Skeletal muscle cell (primary cell): Measurements from ENCODE around the gene MTCL1.

ENCODE experiments used
- DNase-seq: peaks from one replicate; pipeline ENCODE4 v3.0.0-alpha.2; 2010; ENCODE audit warnings: low read depth
- H3K4me3 ChIP-seq: 2 replicates; pipeline ENCODE4 v1.5.1; 2011; ENCODE audit warnings: low read depth, mild to moderate bottlenecking, control low read depth, low read length, moderate library complexity

Gene MTCL1

DNA sequence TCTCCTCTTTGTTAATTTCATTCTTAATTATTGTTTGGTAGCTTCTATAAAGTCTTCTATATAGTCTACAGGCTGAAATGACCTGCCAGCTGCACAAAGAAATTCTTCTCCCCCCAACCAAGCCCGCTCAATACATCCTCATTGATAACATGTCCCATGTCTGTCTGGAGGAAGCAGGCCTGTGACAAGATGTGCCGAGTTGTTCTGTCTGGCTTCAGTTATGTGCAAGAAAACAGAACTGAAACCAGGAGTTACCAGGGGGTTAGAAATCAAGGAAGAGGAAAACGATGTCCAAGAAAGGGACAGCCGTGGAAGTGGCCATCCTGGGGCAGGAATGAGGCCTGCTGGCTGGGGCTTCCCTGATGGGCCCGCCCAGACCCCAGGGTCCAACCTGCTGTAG lies 57.6 kb downstream of the MTCL1 start:
- no peak overlapping the region for H3K4me3 ChIP-seq
- no peak for DNase-seq

DNA sequence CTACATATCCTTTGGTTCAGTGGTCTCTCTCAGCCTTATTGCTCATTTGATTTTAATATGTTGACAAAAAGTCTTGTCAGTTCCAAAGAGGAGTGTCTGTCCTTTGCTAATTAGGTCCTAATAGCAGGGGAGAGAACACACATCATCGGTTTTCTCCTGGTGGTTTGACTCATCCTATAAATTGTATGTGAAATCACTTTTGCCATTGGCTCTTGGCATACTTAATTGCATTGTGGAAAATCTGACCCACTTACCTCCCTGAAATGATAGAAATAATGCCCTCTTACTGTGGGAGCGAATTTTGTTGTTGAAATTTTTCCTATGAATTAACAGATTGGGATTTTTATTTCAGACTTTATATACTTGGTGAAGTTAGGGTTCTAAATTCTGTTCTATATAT lies 58.3 kb downstream of the MTCL1 start:
- no peak overlapping the region for H3K4me3 ChIP-seq
- no peak for DNase-seq

DNA sequence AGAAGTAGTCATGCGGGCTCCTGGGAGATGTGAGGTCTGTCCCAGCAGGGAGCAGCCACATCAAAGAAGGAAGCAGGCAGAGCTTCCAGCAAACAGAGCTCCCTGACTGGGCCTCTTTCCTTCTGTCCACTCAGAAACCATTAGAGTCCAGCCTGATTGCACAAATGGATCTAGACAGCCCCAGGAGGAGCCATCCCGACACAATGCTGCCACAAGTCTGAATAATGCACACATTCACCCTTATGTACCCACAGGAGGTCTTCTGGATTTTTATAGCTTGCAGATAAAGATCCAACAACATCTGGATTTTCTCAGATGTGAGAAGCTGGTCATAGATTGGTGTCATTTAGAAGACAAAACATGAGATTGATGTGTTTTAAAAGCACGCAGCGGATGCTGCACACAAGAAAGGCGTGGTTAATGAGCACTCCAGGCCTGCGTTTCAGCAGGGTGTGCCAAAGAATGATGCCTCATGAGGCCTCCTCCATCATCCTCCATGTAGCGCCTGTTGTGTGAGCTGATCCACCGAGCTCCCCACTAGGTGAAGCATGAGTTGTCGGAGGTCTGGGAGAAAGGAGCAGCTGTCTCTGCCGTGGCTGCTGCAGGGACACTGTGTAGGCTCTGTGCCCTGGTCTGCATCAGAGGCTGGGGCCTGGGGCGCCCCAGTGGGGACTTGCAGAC lies 60.6 kb downstream of the MTCL1 start:
- H3K4me3 ChIP-seq = no peak overlapping the region
- no peak for DNase-seq

DNA sequence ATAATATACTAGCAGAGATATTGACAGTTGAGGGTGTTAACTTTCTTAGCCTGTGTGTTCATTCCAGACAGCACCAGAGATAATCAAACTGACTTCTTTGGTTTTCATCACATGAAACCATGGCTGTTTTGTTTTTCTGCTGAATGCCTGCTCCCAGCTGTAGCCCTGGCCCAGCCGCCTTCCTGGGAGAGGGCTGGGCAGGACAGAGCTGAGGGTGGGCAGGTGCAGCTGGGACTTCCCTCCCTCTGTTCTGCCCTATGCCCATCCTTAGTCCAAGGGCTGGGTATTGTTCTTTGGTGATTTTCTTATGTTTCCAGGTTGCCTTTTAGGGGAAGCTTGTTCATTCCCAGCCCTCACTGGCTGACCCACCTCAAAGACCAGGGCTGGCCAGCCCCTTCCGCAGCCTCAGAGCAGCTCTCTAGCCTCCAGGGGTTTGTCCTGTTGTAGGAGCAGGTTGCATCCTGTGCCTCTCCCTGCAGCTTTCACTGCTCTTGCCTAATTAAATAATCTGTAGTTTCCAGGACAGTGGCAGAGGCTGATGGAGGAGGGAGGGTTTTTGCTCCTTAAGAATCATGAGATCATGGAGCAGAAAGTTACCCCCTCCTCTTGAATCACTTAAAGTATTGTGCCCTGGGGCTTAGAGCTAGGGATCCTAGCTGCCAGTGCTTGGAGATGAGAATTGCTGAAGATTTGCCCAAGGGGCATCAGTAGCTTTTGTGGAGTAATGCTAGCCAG lies 61.4 kb downstream of the MTCL1 start:
- no peak for DNase-seq
- H3K4me3 ChIP-seq = no peak overlapping the region

DNA sequence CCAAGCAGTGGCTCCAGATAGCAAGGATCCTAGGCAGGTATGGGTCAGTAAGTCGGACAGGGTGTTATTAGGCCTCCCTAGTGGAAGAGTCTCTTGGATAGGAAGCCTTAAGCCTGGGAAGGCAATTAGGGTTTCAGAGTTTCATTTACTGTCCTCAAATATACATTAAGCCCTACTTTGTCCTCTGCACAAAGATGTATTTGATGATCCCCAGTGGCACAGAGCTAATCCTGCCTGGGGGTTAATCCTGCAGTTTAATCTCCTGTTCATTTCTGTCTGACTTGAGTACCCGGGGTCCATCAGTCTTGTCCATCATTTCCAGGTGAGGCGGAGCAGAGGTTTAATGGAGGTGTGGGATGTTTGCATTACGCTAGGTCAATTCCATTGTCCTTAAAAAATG lies 62.0 kb downstream of the MTCL1 start:
- no peak for DNase-seq

DNA sequence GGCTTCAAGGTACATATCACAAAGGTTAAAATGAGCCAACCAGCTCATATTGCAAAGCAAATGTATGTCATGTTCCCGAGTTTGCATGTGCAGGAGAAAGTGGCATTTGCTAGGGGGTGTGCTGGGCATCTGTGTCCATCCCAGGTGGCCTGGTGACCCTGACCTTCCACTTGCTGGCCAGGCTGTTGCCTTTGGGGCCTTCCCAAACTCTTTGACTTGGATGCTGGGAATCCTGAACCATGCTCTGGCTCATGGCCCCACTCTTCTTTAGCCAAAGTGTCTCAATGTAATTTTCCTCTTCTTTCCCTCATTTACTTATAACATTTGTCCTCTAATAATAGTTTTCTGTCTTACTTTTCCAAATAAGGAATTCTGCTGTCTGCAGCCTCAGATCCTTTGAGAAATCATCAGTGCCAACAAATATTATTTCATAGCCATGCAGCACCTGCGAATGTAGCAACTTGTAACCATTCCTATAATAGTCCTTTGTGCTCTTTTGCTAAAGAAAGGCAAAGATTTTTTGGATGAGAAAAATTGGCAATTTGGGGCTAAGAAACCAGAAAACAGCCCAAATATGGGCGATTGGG lies 64.2 kb downstream of the MTCL1 start:
- H3K4me3 ChIP-seq = no peak overlapping the region
- DNase-seq = no peak

More for the DNA sequence above, 62.0 kb downstream of the MTCL1 start:
- H3K4me3 ChIP-seq = no peak overlapping the region

DNA sequence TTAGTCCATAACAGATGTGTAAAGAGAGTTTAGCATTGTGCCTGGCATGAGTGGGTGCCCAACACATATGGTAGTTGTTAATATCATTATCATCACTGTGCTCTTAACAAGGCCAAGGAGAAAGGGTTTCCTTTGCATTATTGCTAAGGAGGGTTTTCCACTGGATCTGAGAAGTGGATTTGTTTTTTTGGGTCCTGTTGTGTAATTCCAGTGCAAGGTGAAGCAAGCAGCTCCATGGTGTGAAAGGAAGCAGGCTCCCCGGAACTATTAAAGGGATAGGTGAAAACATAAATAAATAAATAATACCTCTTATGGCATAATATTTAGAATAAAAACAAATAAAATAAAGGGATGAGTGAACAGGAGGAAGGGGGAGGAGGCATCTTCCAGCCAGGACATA lies 65.3 kb downstream of the MTCL1 start:
- H3K4me3 ChIP-seq = no peak overlapping the region
- DNase-seq = no peak

DNA sequence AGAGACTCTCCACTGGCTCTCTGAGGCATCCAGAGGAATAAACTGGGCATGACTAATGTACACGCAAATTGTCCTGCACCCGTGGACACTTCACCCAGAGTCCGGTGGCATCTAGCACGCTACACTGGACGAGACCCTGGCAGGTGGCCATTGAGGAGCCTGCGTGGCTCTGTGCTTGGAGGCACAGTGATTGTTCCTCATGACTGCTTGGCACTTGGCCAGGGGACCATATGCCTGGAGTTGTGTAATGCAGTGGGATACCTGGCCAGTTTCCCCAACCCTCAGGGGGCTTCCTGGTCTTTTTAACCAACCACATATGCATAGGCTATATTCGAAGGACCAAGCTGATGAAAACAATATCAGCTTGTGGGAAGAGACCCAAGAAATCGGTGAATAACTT lies 66.6 kb downstream of the MTCL1 start:
- DNase-seq = no peak
- no peak overlapping the region for H3K4me3 ChIP-seq

DNA sequence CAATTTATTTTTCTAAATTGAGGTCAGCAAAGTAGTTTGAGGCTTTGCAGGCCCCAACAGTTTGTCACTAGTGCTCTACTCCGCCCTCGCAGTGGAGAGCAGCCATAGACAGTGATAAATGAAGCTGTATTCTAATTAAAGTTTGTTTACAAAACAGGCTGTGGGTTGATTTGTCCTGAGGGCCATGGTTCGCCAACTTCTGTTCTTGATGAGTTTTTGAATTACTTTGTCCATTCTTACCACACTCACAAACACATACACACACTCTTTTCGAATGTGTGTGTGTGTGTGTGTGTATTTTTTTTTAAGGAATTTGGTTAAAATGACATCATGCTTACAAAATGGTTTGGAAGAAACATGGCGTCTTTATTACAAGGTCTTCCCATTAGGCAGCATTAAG lies 68.6 kb downstream of the MTCL1 start:
- DNase-seq = no peak
- H3K4me3 ChIP-seq = no peak overlapping the region

DNA sequence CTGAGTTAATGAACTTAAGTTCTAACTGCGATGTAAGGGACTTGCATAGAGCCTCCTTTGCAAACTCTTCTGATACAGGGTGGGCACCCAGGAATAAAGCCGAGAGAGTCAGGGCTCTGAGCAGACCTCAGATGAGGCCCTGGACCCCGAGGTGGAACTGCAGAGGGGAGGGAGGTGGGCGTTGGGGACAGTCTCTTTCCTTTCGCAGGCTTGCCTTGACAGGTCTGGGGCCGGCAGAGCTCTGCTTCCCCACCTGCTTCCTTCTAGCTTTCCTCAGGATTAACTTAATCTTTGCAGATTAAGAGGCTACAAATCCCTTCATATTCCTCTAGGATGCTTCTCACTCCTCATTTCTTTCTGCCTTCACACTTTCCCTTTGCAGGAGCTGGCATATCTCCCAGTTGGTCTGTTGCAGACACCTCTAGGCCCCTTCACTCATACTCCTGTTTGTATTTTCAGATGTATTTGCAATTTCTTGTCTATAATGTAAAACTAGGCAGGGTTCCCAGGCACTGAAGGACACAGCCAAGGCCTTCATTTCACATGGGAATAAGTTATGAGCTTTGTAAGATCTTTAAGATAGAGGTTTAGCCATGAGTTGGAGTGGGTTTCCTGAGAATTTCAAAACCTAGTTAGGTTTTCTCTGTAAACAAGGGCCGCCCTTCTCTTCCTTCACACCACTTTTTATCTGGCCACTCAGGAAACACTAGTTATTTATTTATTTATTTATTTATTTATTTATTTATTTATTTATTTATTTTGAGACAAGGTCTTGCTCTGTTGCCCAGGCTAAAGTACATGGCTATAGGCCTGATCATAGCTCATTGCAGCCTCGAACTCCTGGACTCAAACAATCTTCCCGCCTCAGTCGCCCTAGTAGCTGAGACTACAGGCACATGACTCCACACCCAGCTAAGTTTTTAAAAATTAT lies 70.9 kb downstream of the MTCL1 start:
- DNase-seq = no peak
- no peak overlapping the region for H3K4me3 ChIP-seq

DNA sequence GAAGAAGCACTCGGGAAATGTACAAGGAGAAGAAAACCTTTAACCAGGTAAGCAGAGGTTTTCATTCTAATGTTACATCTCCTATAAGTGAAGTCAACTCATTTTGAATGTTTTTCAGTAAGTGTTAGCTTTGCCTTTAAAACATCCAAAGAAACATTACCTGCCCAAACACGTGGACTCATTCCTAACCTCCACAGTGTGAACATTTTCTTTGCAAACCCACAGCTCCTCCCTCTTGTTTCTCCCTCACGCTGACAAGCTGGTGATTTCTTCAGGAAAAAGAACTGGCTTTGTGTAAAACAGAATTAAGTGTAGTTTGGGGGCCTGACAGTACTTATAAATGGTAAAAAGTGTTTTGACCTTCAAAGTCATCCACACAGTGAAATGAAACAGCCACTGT lies 72.5 kb downstream of the MTCL1 start:
- DNase-seq = no peak
- no peak overlapping the region for H3K4me3 ChIP-seq

DNA sequence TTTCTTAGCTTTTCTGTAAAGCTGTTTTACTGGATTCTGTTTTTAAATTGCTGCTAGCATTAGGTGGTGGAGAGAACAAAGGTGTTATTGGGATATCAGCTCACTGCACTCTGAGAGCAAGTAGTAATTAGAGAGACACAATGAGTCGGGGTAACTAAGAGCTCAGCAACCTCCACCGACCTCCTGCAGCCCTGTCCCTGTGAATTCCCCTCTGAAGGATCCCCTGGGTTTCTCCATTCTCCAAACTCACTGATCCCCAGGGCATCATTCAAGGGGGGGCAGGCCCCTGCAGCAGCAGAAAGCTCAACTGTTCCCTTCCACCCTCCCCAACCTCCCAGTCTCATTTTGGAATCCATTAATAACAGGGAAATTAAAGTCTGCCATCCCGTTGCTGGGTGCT lies 73.0 kb downstream of the MTCL1 start:
- DNase-seq = no peak
- no peak overlapping the region for H3K4me3 ChIP-seq

DNA sequence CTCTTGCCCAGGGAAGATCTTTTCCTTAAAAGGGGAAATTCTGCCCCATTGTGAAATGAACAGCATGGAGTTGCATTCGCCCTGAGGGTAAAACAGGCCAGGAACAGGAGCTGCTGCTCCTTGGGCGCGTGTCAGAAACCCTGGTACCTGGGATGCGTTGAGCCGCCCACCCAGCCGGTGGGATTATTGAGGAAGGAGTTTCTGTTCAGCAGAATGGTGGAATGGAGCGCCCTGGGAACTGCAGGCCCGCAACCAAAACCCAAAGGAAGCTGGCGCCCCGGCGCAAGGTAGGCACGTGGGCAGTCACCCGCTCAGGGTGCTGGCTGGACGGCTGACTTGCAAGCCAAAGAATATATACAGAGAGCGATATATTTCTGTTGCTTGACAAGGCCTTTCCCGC lies 73.5 kb downstream of the MTCL1 start:
- no peak overlapping the region for H3K4me3 ChIP-seq
- DNase-seq = no peak

DNA sequence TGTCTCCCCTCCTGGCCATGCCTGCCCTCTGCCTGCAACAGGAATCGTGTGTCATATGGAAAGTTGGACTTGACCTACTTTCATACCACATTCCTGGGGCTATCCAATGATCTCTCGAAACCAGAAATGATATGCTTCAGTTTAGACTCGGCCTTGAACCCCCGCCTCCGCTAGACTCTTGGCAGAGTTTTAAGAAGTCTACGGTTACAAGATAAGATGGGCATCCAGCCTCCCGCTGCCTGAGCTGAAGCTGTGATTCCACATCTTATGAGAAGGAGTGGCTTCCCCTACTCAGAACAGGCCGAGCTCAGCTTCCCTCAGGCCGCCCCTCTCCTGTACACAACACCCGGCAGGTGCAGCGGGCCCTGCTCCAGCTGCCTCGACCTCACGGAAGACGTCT lies 73.9 kb downstream of the MTCL1 start:
- no peak overlapping the region for H3K4me3 ChIP-seq
- no peak for DNase-seq

DNA sequence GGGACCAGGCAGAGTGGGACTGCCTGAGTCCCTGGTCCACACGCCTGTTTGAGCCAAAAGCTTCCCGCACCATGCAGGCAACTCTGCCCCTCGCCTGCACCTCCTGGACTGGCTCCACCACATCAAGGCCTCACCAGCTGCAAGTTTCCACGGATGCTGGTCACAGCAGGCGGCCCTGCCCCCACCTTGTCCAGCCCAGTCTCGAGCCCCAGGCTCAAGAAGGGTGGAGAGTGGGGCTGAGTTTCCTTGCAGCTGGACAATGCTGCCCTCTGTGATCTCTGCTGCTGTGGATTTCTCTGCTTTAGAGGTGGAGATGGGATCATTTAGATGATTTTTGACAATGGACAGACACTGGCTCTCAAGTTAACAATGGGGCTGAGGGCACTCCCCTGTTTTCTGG lies 74.9 kb downstream of the MTCL1 start:
- no peak overlapping the region for H3K4me3 ChIP-seq
- no peak for DNase-seq

DNA sequence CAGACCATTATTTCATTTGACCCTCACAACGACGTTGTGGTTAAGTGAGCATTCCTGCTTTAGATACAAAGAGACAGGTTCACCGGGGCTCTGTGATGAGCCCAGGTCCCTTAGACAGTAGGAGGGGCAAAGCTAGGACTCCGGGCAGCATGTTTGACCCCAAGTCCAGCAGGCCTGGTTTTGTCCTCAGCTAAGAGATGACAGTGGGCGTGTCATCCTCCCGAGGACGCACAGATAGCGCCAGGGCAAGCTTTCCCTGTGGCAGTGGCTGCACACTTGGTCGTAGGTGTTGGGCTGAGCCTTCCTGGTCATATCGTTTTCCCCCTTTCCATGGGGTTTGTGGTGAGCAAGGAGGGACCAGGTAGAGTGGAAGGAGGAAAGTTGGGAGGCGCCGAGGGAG lies 76.3 kb downstream of the MTCL1 start:
- DNase-seq = no peak
- H3K4me3 ChIP-seq = no peak overlapping the region

DNA sequence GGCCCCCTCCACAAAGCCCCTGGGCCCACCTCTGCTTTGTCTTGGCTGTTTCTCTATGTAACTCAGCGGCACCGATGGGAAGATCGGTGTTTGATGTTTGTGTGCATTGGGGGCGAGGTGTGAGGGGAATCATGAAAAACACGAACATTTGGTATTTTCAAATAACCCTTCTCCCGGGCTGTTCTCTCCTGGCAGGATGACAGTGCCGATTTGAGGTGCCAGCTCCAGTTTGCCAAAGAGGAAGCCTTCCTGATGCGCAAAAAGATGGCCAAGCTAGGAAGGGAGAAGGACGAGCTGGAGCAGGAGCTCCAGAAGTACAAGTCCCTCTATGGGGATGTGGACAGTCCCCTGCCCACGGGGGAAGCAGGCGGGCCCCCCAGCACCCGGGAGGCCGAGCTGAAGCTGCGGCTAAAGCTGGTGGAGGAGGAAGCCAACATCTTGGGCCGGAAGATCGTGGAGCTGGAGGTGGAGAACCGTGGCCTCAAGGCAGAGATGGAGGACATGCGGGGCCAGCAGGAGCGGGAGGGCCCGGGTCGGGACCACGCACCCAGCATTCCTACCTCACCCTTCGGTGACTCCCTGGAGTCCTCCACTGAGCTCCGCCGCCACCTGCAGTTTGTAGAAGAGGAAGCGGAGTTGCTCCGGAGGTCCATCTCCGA lies 78.1 kb downstream of the MTCL1 start:
- no peak for DNase-seq
- no peak overlapping the region for H3K4me3 ChIP-seq

DNA sequence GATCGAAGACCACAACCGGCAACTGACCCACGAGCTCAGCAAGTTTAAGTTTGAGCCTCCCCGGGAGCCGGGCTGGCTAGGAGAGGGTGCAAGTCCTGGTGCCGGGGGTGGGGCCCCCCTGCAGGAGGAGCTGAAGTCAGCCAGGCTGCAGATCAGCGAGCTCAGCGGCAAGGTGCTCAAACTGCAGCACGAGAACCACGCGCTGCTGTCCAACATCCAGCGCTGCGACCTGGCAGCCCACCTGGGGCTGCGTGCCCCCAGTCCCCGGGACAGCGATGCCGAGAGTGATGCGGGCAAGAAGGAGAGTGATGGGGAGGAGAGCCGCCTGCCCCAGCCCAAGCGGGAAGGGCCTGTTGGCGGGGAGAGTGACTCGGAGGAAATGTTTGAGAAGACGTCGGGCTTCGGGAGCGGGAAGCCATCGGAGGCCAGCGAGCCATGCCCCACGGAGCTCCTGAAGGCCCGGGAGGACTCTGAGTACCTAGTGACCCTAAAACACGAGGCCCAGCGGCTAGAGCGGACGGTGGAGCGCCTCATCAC lies 78.7 kb downstream of the MTCL1 start:
- no peak for DNase-seq
- H3K4me3 ChIP-seq = no peak overlapping the region

DNA sequence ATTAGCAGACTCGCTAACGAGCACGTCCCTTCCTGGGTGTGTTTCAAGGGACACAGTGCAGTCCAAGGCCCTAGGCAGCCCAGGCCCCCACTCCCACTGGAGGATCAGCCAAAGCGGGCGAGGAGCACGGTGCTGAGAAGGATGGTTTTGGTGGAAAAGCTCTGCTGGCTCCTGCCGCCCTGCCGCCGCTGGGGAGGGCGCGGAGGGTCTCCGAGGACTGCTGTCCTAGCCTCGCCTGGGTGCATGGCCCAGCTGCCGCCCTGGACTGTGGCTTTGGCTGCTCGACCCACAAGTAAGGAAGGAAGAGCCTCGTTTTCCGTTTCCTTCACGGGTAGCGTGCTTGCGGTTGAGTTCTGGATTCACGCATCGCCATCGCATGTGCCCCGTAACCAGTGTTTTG lies 79.9 kb downstream of the MTCL1 start:
- no peak overlapping the region for H3K4me3 ChIP-seq
- no peak for DNase-seq
